ENCODE results near the gene CRYBA4. TPM values are rescaled to one million over a fixed set of nuclear protein-coding genes. Genes with fewer than 3 reads are reported as not detected.

The CRYBA4 gene
- total RNA-seq, 1 experiment from 2014 or later: 0.52 TPM

GRCh38 chr22:26599505-26599904, 22.3 kb upstream of the CRYBA4 start:
- Histone ChIP-seq H2BK15ac (ENCODE audit: low read depth, low read length) (no peak overlapping the region), H2BK12ac (ENCODE audit: insufficient read length, low read depth, low read length) (no peak overlapping the region), H2AK5ac (ENCODE audit: insufficient read length, low read length) (no peak overlapping the region), H3T11ph (ENCODE audit: low read length) (no peak overlapping the region), H4K8ac (replicated peaks; ENCODE audit: insufficient read length, low read depth, low read length) (no peak overlapping the region), H4K5ac (ENCODE audit: insufficient read length, low read depth, low read length) (no peak overlapping the region), H2BK120ac (ENCODE audit: low read depth, low read length, poor library complexity, severe bottlenecking) (no peak overlapping the region), H2BK20ac (ENCODE audit: low read depth, low read length, poor library complexity, severe bottlenecking) (no peak overlapping the region), H3K18ac (ENCODE audit: insufficient read length, low read depth, low read length) (no peak overlapping the region), H4K20me1 (ENCODE audit: control insufficient read depth, insufficient read depth, insufficient read length) (no peaks in the 10 kb centered on the region), H3K9ac (ENCODE audit: extremely low read depth, insufficient read length, low read length) (no peak overlapping the region), H3K23me2 (ENCODE audit: insufficient read length, low read depth, low read length, poor library complexity, severe bottlenecking) (no peaks in the 10 kb centered on the region), H3K4me1 (ENCODE audit: insufficient read depth, low read length) (no peaks in the 10 kb centered on the region), H4K91ac (ENCODE audit: insufficient read length, low read depth, low read length) (no peak overlapping the region), H2BK5ac (ENCODE audit: insufficient read length, low read length) (no peak overlapping the region), H3K14ac (ENCODE audit: insufficient read depth, low read length) (no peak overlapping the region), H2AFZ (ENCODE audit: low read length) (no peak overlapping the region), H3K23ac (ENCODE audit: insufficient read length, low read depth, low read length) (no peak overlapping the region), H3K79me1 (ENCODE audit: insufficient read depth, low read depth, low read length, poor library complexity, severe bottlenecking) (no peaks in the 10 kb centered on the region), H3K56ac (ENCODE audit: insufficient read length, low read depth, low read length) (no peak overlapping the region), H3K79me2 (ENCODE audit: insufficient read depth, low read length) (no peaks in the 10 kb centered on the region), H3K4ac (ENCODE audit: low read depth, low read length) (no peak overlapping the region), H3K9me3 (ENCODE audit: control insufficient read depth, low read depth, low read length) (no peaks in the 10 kb centered on the region), H3K4me2 (ENCODE audit: insufficient read depth, insufficient read length, low read length) (no peak overlapping the region), H3K27me3 (ENCODE audit: insufficient read depth, low read length) (no peaks in the 10 kb centered on the region), H3K27ac (ENCODE audit: insufficient read length, low read depth, low read length) (no peak overlapping the region)
- Mint-ChIP-seq H3K36me3 (ENCODE audit: insufficient read depth in 1 of 3, low read depth in 3 of 3) (no peaks in the 10 kb centered on the region), H3K27me3 (ENCODE audit: low read depth) (peaks cover 10% of the 10 kb centered on the region), H3K9me3 (no peaks in the 10 kb centered on the region; a peak in 1 of 5 replicates), H3K4me1 (peaks cover 4 to 12% of the 10 kb centered on the region in 2 experiments), H3K4me3 (no peak overlapping the region), H3K27ac (no peak overlapping the region)
- no peak for DNase-seq
- no CpG with 5 or more reads among the region's 11 CpGs for WGBS (ENCODE audit: extremely low coverage, insufficient read length, low lambda C conversion rate)
- no peak for TF ChIP-seq CTCF (conservative IDR thresholded peaks at IDR 0.05)
